ENCODE results near the gene KIF5C. TPM values are rescaled to one million over a fixed set of nuclear protein-coding genes. Genes with fewer than 3 reads are reported as not detected.

KIF5C gene
- total RNA-seq, 1 donor: 0.36 TPM

DNA sequence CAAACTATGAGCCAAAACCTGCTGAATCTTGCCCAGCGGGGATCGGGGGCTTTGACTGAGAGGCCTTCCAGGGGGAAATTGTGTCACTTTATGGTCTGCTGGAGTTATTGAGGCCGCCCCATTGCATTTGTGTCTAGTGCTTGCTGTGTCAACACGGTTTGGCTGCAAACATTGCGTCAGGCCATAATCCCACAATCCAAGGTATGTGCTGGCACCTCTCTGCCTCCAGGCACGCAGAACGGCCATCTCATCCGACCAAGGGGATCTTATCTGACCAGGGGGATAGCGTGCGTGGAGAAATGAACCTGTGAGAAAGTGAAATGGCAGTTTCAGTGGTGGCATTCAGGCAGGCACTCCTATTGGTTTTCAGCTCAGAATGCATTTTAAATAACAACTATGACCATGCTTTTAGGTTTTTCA, 145.4 kb downstream of the KIF5C start:
- Histone ChIP-seq H3K79me2 (ENCODE audit: insufficient read depth, low read length) (no peaks in the 10 kb centered on the region), H4K20me1 (ENCODE audit: insufficient read depth, low read length) (no peaks in the 10 kb centered on the region), H2AFZ (ENCODE audit: low read length) (no peak overlapping the region), H3K9me3 (ENCODE audit: low read depth, low read length) (no peaks in the 10 kb centered on the region), H3K27ac (ENCODE audit: low read depth, low read length) (no peak overlapping the region), H3K4me3 (ENCODE audit: insufficient read depth, low read length) (no peak overlapping the region), H3K4me1 (ENCODE audit: insufficient read depth, low read length) (no peaks in the 10 kb centered on the region), H3K4me2 (ENCODE audit: insufficient read depth, low read length) (no peak overlapping the region), H3K27me3 (ENCODE audit: insufficient read depth, low read length) (no peaks in the 10 kb centered on the region), H3K36me3 (ENCODE audit: insufficient read depth, low read length) (no peaks in the 10 kb centered on the region)
- no peak for DNase-seq (ENCODE audit: insufficient read length, low spot score, missing footprints)
- TF ChIP-seq, protein P1, sequence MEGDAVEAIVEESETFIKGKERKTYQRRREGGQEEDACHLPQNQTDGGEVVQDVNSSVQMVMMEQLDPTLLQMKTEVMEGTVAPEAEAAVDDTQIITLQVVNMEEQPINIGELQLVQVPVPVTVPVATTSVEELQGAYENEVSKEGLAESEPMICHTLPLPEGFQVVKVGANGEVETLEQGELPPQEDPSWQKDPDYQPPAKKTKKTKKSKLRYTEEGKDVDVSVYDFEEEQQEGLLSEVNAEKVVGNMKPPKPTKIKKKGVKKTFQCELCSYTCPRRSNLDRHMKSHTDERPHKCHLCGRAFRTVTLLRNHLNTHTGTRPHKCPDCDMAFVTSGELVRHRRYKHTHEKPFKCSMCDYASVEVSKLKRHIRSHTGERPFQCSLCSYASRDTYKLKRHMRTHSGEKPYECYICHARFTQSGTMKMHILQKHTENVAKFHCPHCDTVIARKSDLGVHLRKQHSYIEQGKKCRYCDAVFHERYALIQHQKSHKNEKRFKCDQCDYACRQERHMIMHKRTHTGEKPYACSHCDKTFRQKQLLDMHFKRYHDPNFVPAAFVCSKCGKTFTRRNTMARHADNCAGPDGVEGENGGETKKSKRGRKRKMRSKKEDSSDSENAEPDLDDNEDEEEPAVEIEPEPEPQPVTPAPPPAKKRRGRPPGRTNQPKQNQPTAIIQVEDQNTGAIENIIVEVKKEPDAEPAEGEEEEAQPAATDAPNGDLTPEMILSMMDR (IDR thresholded peaks at IDR 0.05; ENCODE audit: extremely low read depth, low read depth, low read length): no peak

DNA sequence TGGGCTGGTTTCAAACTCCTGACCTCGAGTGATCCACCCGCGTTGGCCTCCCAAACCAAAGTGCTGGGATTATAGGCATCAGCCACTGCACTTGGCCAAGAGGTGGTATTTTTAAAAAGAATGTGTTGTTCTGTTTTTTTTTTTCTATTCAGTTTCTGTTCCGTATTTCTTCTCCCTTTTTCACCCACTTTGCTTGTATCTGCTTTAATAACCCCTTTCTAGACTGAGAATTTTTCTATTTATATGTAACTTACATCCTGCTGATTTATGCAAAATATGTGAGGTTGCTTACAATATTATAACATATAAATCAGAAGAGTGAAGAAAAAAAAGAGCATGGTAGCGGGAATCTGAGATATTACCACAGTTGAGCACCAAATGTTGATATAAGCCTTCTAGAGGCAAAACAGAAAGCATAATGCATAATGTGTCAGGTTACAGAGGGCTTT, 146.3 kb downstream of the KIF5C start:
- no peak for DNase-seq (ENCODE audit: insufficient read length, low spot score, missing footprints)
- H3K27ac ChIP-seq (ENCODE audit: low read depth, low read length): no peak overlapping the region
- no peaks in the 10 kb centered on the region for H3K9me3 ChIP-seq (ENCODE audit: low read depth, low read length)
- TF ChIP-seq, protein P1 (IDR thresholded peaks at IDR 0.05; ENCODE audit: extremely low read depth, low read depth, low read length): no peak
- H3K27me3 ChIP-seq (ENCODE audit: insufficient read depth, low read length): no peaks in the 10 kb centered on the region
- no peaks in the 10 kb centered on the region for H4K20me1 ChIP-seq (ENCODE audit: insufficient read depth, low read length)
- H3K36me3 ChIP-seq (ENCODE audit: insufficient read depth, low read length): no peaks in the 10 kb centered on the region
- no peak overlapping the region for H3K4me3 ChIP-seq (ENCODE audit: insufficient read depth, low read length)
- H2AFZ ChIP-seq (ENCODE audit: low read length): no peak overlapping the region
- H3K4me1 ChIP-seq (ENCODE audit: insufficient read depth, low read length): no peaks in the 10 kb centered on the region
- no peaks in the 10 kb centered on the region for H3K79me2 ChIP-seq (ENCODE audit: insufficient read depth, low read length)
- no peak overlapping the region for H3K4me2 ChIP-seq (ENCODE audit: insufficient read depth, low read length)

DNA sequence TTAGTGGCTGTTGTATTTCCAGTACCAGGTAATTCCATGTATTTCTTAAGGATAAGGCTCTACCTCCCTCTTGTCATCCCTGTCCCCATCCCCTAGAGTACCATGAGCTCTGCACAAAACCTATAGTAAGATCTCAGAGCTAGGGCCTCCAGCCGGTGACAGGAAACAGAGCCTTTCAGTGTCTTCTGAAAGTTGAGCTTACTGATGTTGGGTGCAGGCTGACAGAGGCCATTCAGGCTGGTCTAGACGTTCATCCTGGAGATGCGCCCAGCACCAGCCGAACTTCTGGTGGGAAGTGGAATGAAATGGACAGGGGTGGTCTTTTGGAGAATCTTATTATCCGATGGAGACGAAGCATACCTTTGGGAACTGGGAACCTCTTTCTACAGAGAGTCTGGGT, 146.7 kb downstream of the KIF5C start:
- H3K4me3 ChIP-seq (ENCODE audit: insufficient read depth, low read length): no peak overlapping the region
- no peak overlapping the region for H3K27ac ChIP-seq (ENCODE audit: low read depth, low read length)
- no peak overlapping the region for H3K4me2 ChIP-seq (ENCODE audit: insufficient read depth, low read length)
- H3K36me3 ChIP-seq (ENCODE audit: insufficient read depth, low read length): no peaks in the 10 kb centered on the region
- no peak overlapping the region for H2AFZ ChIP-seq (ENCODE audit: low read length)
- no peaks in the 10 kb centered on the region for H3K4me1 ChIP-seq (ENCODE audit: insufficient read depth, low read length)
- H4K20me1 ChIP-seq (ENCODE audit: insufficient read depth, low read length): no peaks in the 10 kb centered on the region
- no peaks in the 10 kb centered on the region for H3K9me3 ChIP-seq (ENCODE audit: low read depth, low read length)
- no peak for DNase-seq (ENCODE audit: insufficient read length, low spot score, missing footprints)
- TF ChIP-seq, protein P1 (IDR thresholded peaks at IDR 0.05; ENCODE audit: extremely low read depth, low read depth, low read length): no peak
- H3K27me3 ChIP-seq (ENCODE audit: insufficient read depth, low read length): no peaks in the 10 kb centered on the region
- no peaks in the 10 kb centered on the region for H3K79me2 ChIP-seq (ENCODE audit: insufficient read depth, low read length)

DNA sequence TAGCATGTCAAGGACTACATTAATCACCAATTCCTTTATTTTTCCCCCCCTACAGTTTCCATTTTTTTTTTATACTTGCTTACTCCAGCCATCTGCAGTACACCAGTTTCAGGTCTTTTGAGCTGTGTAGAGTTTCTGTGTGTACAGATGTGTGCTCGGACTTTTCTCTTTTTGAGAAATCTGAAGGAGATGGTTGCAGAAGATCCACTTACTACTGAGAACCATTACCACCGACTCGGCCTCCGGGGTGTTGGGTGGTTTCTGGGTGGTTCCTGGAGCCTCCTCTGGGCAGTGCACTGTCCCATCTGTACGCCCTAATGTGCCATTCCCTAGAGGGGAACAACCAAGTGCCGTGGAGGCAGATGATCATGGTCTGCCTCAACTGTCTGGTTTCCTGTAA, 148.1 kb downstream of the KIF5C start:
- Histone ChIP-seq H3K4me2 (ENCODE audit: insufficient read depth, low read length) (no peak overlapping the region), H3K27ac (ENCODE audit: low read depth, low read length) (no peak overlapping the region), H3K27me3 (ENCODE audit: insufficient read depth, low read length) (no peaks in the 10 kb centered on the region), H4K20me1 (ENCODE audit: insufficient read depth, low read length) (no peaks in the 10 kb centered on the region), H3K36me3 (ENCODE audit: insufficient read depth, low read length) (no peaks in the 10 kb centered on the region), H3K79me2 (ENCODE audit: insufficient read depth, low read length) (no peaks in the 10 kb centered on the region), H3K4me1 (ENCODE audit: insufficient read depth, low read length) (no peaks in the 10 kb centered on the region), H3K4me3 (ENCODE audit: insufficient read depth, low read length) (no peak overlapping the region), H2AFZ (ENCODE audit: low read length) (no peak overlapping the region), H3K9me3 (ENCODE audit: low read depth, low read length) (no peaks in the 10 kb centered on the region)
- TF ChIP-seq, protein P1 (IDR thresholded peaks at IDR 0.05; ENCODE audit: extremely low read depth, low read depth, low read length): no peak
- no peak for DNase-seq (ENCODE audit: insufficient read length, low spot score, missing footprints)
